Measurements from ENCODE around the gene FAM81A.
A peak's percentile ranks its signal among the peaks of the same experiment; 100 is the strongest.
"Not testable (repeated sequence)": the region's sequence is repeated elsewhere in the genome, so short reads cannot be mapped to it uniquely, and the experiment has no call there.

Gene FAM81A

GRCh38 chr15:59523702-59524101, 85.7 kb downstream of the FAM81A start:
- in situ Hi-C loops (cut with HindIII; ENCODE audit: low sequenced_read_pairs) = no loop called here
- TF ChIP-seq, protein P1, sequence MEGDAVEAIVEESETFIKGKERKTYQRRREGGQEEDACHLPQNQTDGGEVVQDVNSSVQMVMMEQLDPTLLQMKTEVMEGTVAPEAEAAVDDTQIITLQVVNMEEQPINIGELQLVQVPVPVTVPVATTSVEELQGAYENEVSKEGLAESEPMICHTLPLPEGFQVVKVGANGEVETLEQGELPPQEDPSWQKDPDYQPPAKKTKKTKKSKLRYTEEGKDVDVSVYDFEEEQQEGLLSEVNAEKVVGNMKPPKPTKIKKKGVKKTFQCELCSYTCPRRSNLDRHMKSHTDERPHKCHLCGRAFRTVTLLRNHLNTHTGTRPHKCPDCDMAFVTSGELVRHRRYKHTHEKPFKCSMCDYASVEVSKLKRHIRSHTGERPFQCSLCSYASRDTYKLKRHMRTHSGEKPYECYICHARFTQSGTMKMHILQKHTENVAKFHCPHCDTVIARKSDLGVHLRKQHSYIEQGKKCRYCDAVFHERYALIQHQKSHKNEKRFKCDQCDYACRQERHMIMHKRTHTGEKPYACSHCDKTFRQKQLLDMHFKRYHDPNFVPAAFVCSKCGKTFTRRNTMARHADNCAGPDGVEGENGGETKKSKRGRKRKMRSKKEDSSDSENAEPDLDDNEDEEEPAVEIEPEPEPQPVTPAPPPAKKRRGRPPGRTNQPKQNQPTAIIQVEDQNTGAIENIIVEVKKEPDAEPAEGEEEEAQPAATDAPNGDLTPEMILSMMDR (IDR thresholded peaks at IDR 0.05; ENCODE audit: low read depth, low read length, missing control alignments) = no peak
- DNase-seq (ENCODE audit: low read depth) = no peak

GRCh38 chr15:59524331-59524731, 86.3 kb downstream of the FAM81A start:
- TF ChIP-seq, protein P1 (IDR thresholded peaks at IDR 0.05; ENCODE audit: low read depth, low read length, missing control alignments) = no peak
- in situ Hi-C loops (cut with HindIII; ENCODE audit: low sequenced_read_pairs) = no loop called here
- H3K4me3 ChIP-seq (ENCODE audit: low read depth, low read length) = no peak overlapping the region
- DNase-seq (ENCODE audit: low read depth) = no peak

More at GRCh38 chr15:59523702-59524101, 85.7 kb downstream of the FAM81A start:
- no peak overlapping the region for H3K4me3 ChIP-seq (ENCODE audit: low read depth, low read length)

DNA sequence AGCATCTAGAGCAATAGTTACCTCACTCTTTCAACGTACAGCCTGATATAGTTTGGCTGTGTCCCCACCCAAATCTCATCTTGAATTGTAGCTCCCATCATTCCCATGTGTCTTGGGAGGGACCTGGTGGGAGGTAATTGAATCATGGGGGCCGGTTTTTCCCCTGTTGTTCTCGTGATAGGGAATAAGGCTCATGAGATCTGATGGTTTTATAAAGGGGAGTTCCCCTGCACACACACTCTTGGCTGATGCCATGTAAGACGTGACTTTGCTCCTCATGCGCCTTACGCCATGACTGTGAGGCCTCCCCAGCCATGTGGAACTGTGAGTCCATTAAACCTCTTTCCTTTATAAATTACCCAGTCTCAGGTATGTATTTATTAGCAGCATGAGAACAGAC, 88.5 kb downstream of the FAM81A start:
- in situ Hi-C loops (cut with HindIII; ENCODE audit: low sequenced_read_pairs); DNase-seq (ENCODE audit: low read depth): not testable (repeated sequence)

GRCh38 chr15:59528429-59528828, 90.4 kb downstream of the FAM81A start:
- in situ Hi-C loops (cut with HindIII; ENCODE audit: low sequenced_read_pairs) = no loop called here
- no peak overlapping the region for H3K4me3 ChIP-seq (ENCODE audit: low read depth, low read length)
- no peak for DNase-seq (ENCODE audit: low read depth)
- TF ChIP-seq, protein P1 (IDR thresholded peaks at IDR 0.05; ENCODE audit: low read depth, low read length, missing control alignments) = no peak

More for the DNA sequence above, 88.5 kb downstream of the FAM81A start:
- H3K4me3 ChIP-seq (ENCODE audit: low read depth, low read length) = not testable (repeated sequence)

GRCh38 chr15:59528961-59529402, 91.0 kb downstream of the FAM81A start:
- TF ChIP-seq, protein P1 (IDR thresholded peaks at IDR 0.05; ENCODE audit: low read depth, low read length, missing control alignments) = peak; percentile 81
- no peak overlapping the region for H3K4me3 ChIP-seq (ENCODE audit: low read depth, low read length)
- DNase-seq (ENCODE audit: low read depth) = peak; percentile 81
- in situ Hi-C loops (cut with HindIII; ENCODE audit: low sequenced_read_pairs) = no loop called here

GRCh38 chr15:59531066-59531675, 93.2 kb downstream of the FAM81A start:
- no peak overlapping the region for H3K4me3 ChIP-seq (ENCODE audit: low read depth, low read length)
- DNase-seq (ENCODE audit: low read depth) = no peak
- in situ Hi-C loops (cut with HindIII; ENCODE audit: low sequenced_read_pairs) = no loop called here
- TF ChIP-seq, protein P1 (IDR thresholded peaks at IDR 0.05; ENCODE audit: low read depth, low read length, missing control alignments) = no peak

DNA sequence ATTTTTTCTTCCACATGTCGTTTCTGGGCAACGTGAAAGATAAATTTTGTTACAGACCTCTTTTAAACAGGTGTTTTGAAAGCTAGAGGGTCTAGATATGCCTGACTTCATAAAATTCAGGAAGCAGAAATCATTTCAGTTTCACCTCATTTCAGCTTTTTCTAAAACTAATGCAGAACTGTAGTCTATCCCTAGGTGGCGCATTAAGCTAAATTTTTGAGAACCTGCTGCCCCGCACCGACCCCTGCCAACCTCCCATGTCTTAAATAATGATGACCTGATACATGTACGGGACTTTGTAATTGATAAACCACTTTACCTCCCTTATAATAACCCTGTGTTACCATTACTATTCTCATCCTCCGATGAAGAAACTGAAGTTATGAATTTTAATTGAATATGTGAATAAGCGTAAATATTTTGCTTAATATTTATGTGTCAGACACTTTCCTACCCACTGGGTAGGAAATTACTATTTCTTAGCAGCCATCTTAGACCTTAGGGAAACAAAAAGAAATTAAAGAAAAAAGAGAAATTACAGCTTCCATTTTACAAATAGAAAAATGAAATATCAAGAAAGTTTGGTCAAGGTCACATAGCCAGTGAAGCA, 94.9 kb downstream of the FAM81A start:
- in situ Hi-C loops (cut with HindIII; ENCODE audit: low sequenced_read_pairs) = no loop called here
- peak; percentile 11 for DNase-seq (ENCODE audit: low read depth)
- no peak overlapping the region for H3K4me3 ChIP-seq (ENCODE audit: low read depth, low read length)
- TF ChIP-seq, protein P1 (IDR thresholded peaks at IDR 0.05; ENCODE audit: low read depth, low read length, missing control alignments) = peak; percentile 71

Data from astrocyte of the cerebellum (primary cell).